DLD1 (cell line): ENCODE data around the gene CARNS1.
"Not testable (repeated sequence)": the region's sequence is repeated elsewhere in the genome, so short reads cannot be mapped to it uniquely, and the experiment has no call there.

Experiments
- in situ Hi-C: cut with HindIII; loops from 2 replicates; pipeline ENCODE4 v1.10.0; 2017; ENCODE audit warnings: low sequenced_read_pairs

CARNS1 gene

GRCh38 chr11:67396587-67397389 is 18.7 kb upstream of the CARNS1 start:
- in situ Hi-C loops: no loop called here

- in situ Hi-C loops: no loop called here
Observed at GRCh38 chr11:67397536-67397935, 17.9 kb upstream of the CARNS1 start.

- in situ Hi-C loops: no loop called here
Observed at GRCh38 chr11:67397986-67398660, 17.4 kb upstream of the CARNS1 start.

GRCh38 chr11:67398661-67399563 is 16.6 kb upstream of the CARNS1 start:
- in situ Hi-C loops: no loop called here

GRCh38 chr11:67400251-67400941 is 15.1 kb upstream of the CARNS1 start:
- in situ Hi-C loops: no loop called here

- in situ Hi-C loops: no loop called here
Observed at GRCh38 chr11:67400942-67401494, 14.5 kb upstream of the CARNS1 start.

GRCh38 chr11:67401495-67402191 is 13.8 kb upstream of the CARNS1 start, which contains the start of gene PPP1CA:
Gene PPP1CA, minus strand, starts transcription at chr11:67401858. Its CDS starts 76 bp downstream, at chr11:67401782.
- in situ Hi-C loops: no loop called here

GRCh38 chr11:67402192-67402839 is 13.2 kb upstream of the CARNS1 start:
- in situ Hi-C loops: not testable (repeated sequence)

- in situ Hi-C loops: not testable (repeated sequence)
Observed at GRCh38 chr11:67403085-67403484, 12.4 kb upstream of the CARNS1 start.

- in situ Hi-C loops: no loop called here
Observed at GRCh38 chr11:67404515-67405195, 10.8 kb upstream of the CARNS1 start.

GRCh38 chr11:67405196-67405567 is 10.3 kb upstream of the CARNS1 start:
- in situ Hi-C loops: no loop called here

GRCh38 chr11:67405688-67406339 is 9.7 kb upstream of the CARNS1 start:
- in situ Hi-C loops: no loop called here

GRCh38 chr11:67406420-67406968 is 9.0 kb upstream of the CARNS1 start:
- in situ Hi-C loops: no loop called here

GRCh38 chr11:67406969-67407687 is 8.3 kb upstream of the CARNS1 start:
- in situ Hi-C loops: no loop called here

- in situ Hi-C loops: no loop called here
Observed at GRCh38 chr11:67407688-67408163, 7.8 kb upstream of the CARNS1 start.

- in situ Hi-C loops: no loop called here
Observed at GRCh38 chr11:67408437-67409200, 6.9 kb upstream of the CARNS1 start.
